GM19397 (cell line): ENCODE measurements around the gene PLEKHB2.
"Not testable (repeated sequence)": the region's sequence is repeated elsewhere in the genome, so short reads cannot be mapped to it uniquely, and the experiment has no call there.

Experiments used
- ATAC-seq: cut with Tn5 transposase; IDR thresholded peaks from one replicate; pipeline ENCODE4 v1.9.1; 2021; ENCODE audit warnings: mild to moderate bottlenecking, moderate library complexity; ENCODE audit not compliant: unreplicated experiment

PLEKHB2 gene

GRCh38 chr2:131142849-131143248, 37.7 kb downstream of the PLEKHB2 start:
- no peak for ATAC-seq

- ATAC-seq: no peak
These were observed 38.7 kb downstream of the PLEKHB2 start for GRCh38 chr2:131143803-131144202.

- ATAC-seq: no peak
These were observed 39.9 kb downstream of the PLEKHB2 start for GRCh38 chr2:131145040-131145439.

DNA sequence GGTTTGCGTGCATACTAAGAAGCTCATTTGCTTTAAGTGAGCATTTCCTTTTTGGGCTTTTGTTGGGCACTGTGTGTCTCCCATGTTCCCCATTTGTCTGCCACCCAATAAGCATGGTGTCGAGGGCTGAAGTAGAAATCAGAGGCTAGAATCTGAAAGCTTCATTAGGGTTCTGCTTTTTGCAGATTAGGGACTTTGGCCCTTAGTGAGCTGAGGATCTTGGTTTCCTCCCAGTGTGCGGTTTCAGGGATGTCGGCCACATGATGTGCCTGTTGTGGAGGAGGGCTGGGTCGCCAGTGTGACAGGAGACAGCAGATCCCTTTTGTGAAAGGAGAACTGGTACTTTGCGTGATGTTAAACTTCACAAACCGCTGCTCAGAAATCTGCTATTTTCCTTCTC, 41.1 kb downstream of the PLEKHB2 start:
- ATAC-seq: no peak

GRCh38 chr2:131146749-131147148, 41.6 kb downstream of the PLEKHB2 start:
- ATAC-seq: no peak

DNA sequence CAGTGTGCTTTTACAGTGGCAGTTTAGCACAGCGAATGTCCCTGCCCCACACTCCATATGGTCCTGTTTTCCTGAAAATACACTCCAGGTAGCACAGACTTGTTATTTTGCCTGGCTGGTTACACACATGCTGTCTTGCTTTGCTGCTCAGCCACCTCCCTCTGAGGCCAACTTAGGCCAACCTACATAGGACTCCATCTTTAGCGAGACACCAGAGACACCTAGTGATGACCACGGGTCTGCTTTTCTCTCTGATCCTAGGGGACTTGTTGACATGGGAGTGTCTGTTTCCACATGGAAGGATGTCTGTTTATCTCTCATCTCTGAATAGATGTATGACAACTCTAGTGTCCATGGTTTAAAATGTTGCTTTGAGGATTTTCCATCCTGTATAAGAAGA, 43.3 kb downstream of the PLEKHB2 start:
- no peak for ATAC-seq

DNA sequence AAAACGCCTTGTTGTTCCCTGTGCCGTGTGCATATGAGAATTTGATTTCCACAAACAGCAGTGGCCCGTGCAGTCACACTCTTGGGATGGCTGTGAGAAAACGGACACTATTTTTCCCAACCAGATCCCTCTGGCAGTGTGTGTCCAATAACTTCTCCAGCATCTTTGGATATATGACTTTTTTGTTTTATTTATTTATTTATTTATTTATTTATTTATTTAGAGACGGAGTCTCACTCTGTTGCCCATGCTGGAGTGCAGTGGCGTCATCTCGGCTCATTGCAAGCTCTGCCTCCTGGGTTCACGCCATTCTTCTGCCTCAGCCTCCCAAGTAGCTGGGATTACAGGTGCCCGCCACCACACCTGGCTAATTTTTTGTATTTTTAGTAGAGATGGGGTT, 45.0 kb downstream of the PLEKHB2 start:
- ATAC-seq: not testable (repeated sequence)

- ATAC-seq: no peak
These were observed 46.3 kb downstream of the PLEKHB2 start for GRCh38 chr2:131151398-131151797.

- ATAC-seq: no peak
These were observed 46.9 kb downstream of the PLEKHB2 start for GRCh38 chr2:131152074-131152473.

DNA sequence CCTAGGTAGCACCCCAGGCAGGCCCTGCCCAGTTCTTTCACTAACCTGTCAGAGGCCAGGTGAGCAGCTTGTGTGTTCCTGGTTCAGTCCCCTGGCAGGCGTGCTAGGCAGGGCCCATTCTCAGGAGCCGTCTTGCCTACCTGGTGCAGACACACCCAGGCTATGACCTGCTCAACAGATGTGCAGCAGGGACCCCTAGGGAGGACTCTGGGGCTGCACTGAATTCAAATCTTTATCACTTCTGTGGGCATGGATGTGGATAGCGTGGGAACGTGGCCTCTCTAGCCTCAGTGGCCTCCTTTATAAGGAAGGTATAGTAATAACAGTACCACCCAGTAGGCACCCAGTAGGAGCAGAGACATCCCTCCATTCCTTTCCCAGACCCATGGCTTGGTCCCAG, 48.4 kb downstream of the PLEKHB2 start:
- ATAC-seq: no peak

GRCh38 chr2:131154071-131154531, 49.0 kb downstream of the PLEKHB2 start:
- peak; percentile 88 for ATAC-seq

- no peak for ATAC-seq
These were observed 49.5 kb downstream of the PLEKHB2 start for GRCh38 chr2:131154647-131155046.

GRCh38 chr2:131155208-131155855, 50.2 kb downstream of the PLEKHB2 start:
- no peak for ATAC-seq

DNA sequence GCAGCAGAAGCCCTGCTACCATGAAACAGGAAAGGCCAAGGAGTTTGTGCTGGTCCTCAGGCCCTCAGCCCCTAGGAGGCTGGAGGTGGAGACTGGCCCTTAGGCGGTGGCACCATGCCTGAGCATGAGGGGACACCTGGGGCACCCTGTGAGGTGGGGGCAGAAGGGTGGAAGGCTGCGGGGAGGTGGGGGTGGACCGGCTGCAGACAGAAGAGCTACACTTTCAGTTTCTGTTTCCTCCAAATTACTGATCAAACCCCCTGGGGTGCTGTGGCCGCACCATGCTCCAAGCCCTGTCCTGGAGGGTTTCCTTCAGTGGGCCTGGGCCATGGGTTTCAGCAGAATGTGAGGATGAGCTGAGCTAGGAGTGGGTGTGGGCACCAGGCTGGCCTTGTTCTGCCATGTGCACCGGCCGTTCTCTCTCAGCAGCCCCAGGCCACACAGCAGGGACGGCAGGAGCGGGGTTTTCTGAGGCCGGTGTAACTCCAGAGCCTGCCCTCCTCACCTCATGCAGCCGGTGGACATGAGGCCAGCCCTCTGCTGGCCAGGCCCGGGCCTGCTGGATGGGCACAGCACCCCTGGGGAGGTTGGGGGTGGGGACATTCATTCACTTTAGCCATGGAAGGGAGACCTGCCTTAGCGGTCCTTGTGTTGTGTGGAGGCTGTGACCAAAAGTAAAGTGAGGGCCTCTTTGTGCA, 51.5 kb downstream of the PLEKHB2 start:
- ATAC-seq: peak; percentile 34

DNA sequence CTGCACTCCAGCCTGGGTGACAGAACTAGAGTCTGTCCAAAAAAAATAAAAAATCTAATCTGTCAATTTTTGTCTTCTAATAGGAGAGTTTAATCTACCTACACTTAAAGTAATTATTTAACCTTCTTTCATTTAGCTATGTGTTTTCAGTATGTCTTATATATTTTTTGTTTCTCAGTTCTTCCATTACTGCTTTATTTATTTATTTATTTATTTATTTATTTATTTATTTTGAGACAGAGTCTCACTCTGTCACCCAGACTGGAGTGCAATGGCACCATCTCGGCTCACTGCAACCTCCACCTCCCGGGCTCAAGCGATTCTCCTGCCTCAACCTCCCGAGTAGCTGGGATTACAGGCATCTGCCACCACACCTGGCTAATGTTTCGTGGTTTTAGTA, 60.4 kb downstream of the PLEKHB2 start:
- not testable (repeated sequence) for ATAC-seq

DNA sequence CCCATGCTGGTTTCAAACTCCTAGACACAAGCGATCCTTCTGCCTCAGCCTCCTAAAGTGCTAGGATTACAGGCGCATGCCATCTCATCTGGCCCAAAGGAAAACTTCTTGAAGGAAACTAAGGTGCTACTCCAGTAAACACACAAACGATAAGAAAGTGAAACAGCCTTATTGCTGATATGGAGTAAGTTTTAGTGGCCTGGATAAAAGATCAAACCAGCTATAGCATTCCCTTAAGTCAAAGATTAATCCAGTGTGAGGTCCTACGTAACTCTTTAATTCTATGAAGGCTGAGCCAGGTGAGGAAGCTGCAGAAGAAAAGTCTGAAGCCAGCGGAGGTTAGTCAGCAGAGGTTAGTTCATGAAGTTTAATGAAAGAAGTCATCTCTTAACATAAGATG, 63.4 kb downstream of the PLEKHB2 start:
- no peak for ATAC-seq

DNA sequence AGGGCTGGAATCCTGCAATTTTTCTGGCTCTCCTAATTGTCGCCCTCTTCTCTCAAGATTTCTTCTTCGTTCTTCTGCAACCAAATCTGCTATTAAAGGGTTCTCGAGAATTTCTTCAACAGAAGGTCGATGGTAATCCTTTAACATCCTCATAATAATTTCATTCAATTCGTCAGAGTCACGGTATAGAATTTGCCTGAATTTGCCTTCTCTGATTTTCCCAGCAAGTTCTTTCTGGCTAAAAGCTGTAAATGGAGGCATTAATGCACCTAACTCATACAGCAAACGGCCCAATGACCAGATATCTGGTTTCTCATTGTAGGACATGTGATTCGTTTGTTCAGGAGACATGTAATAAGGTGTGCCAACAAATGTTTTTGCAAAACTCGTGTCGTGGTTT, 72.9 kb downstream of the PLEKHB2 start:
- not testable (repeated sequence) for ATAC-seq

- ATAC-seq: not testable (repeated sequence)
These were observed 73.7 kb downstream of the PLEKHB2 start for GRCh38 chr2:131178721-131179418.

DNA sequence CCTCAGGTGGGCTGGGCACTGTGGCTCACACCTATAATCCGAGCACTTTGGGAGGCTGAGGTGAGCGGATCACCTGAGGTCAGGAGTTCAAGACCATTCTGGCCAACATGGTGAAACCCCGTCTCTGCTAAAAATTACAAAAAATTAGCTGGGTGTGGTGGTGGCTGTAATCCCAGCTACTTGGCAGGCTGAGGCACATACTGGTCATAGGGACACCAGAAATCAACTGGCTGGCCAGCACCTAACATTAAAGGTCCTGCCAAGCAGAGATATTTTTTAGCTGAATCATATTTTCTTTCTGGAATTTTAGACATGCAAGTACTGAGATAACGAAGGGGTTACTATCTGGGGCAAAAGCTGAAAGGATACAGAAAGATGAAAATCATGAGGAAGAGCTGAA, 76.3 kb downstream of the PLEKHB2 start:
- ATAC-seq: not testable (repeated sequence)

GRCh38 chr2:131193421-131193820, 88.3 kb downstream of the PLEKHB2 start:
- not testable (repeated sequence) for ATAC-seq

DNA sequence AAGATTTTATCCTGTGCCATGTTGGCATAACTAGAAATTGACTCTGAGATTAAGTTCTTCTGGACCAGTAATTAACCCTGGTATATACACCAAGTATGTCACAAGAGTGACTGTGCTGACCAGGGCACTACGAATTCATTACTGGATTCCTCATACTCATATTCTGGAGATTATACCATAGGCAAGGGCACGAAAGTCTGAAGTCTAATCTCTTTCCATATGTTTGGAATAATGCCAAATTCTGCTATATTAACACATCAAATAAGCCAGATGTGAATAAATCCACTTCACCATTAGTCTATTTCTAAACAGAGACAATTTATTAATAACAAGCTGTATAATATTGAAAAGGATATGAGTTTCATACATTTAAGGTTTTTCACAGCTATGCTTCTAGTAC, 91.0 kb downstream of the PLEKHB2 start:
- ATAC-seq: not testable (repeated sequence)
